NCI-H2196 (cell line): ENCODE measurements around the gene EIF3B.
"Not testable (repeated sequence)": the region's sequence is repeated elsewhere in the genome, so short reads cannot be mapped to it uniquely, and the experiment has no call there.

ENCODE experiments used
- DNase-seq: peaks from one replicate; lab custom pipeline; 2025; ENCODE audit not compliant: unreplicated experiment; lab: John Stamatoyannopoulos, UW

Gene EIF3B

DNA sequence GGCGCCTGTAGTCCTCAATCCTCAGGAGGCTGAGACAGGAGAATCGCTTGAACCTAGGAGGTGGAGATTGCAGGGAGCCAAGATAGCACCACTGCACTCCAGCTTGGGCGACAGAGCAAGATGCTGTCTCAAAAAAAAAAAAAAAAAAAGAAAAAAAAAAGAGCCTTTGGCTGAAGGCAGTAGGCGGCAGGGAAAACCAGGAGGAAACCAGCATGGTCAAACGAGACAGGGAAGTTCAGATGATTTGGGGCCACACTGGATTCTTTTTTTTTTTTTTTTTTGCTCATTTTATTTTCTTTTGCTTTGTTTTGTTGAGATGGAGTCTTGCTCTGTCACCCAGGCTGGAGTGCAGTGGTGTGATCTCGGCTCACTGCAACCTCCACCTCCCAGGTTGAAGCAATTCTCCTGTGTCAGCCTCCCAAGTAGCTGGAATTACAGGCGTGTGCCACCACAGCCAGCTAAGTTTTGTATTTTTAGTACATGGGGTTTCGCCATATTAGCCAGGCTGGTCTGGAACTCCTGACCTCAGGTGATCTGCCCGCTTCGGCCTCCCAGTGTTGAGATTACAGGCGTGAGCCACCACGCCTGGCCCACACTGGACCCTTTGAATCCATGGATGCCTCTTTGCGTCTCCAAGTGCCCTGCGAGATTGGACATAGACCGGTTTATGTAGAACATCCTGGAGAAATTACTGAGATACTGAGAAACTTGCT is 7.1 kb upstream of the EIF3B start:
- not testable (repeated sequence) for DNase-seq

DNA sequence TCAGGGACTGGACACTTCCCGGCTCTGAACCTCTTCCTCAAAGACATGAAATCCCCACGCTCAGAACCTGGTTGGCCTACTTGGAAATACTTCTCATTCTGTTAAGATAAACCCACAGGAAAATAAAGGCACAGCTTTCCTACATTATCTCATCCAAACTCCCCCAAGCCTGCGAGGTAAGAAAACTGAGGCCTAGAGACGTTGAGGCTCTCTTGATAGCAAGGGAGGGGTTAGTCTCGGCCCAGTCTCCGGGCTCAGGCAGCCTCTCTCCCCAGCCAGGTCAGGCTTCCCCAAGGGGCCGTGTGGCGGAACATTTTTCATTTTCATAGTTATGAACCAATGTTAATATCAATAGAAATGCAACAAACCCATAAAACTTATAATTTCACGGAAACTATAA is 4.6 kb upstream of the EIF3B start:
- no peak for DNase-seq

DNA sequence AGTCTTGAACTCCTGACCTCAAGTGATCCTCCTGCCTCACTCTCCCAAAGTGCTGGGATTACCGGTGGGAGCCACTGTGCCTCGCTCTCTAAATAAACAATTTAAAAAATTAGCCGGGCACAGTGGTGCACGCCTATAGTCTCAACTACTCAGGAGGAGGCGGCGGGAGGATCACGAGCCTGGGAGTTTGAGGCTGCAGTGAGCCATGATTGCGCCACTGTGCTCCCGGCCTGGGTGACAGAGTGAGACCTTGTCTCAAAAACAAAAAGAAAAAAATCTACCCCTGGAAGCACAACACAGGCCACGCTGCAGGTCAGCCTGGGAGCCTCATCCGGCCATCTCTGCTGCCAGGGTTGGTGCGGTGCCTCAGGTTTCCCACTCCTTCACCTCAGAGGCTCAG is 3.8 kb upstream of the EIF3B start:
- DNase-seq: no peak

DNA sequence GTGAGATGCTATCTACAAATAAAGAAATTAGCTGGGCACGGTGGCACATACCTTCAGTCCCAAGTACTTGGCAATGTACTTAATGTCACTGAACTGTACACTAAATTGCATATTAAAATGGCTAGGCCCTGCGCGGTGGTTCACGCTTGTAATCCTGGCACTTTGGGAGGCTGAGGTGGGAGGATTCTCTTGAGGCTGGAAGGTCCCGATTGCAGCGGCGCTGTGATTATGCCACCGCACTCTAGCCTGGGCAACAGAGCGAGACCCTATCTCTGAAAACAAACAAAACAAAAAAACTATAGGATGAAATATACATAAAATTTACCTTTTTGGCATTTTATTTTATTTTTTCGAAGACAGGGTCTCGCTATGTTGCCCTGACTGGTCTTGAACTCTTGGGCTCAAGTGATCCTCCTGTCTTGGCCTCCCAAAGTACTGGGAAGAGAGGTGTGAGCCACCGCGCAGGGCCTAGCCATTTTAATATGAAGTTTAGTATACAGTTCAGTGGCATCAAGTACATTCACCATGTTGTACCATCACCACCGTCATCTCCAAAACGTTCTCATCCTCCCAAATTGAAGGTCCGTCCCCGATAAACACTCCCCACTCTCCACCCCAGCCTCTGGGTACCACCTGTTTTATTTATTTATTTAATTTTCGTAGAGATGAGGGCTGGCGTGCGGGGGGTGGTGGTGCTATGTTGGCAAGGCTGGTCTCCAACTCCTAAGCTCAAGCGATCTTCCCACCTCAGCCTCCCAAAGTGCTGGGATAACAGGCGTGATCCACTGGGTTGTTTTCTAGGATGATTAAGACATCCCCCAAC is 1.3 kb upstream of the EIF3B start:
- DNase-seq: no peak

DNA sequence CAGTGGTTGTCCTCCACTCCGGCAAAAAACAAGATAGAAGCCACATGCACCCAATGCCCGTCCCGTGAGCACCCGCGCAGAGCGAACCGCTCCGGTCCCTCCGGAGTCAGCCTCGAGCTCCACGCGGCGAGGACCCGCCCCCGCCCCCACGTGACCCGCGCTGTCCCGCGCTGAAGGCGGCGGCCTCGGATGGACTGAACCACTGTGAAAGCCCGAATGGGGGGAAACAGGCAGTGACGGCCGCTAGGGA is 766 bp upstream of the EIF3B start:
- peak; percentile 85 for DNase-seq

DNA sequence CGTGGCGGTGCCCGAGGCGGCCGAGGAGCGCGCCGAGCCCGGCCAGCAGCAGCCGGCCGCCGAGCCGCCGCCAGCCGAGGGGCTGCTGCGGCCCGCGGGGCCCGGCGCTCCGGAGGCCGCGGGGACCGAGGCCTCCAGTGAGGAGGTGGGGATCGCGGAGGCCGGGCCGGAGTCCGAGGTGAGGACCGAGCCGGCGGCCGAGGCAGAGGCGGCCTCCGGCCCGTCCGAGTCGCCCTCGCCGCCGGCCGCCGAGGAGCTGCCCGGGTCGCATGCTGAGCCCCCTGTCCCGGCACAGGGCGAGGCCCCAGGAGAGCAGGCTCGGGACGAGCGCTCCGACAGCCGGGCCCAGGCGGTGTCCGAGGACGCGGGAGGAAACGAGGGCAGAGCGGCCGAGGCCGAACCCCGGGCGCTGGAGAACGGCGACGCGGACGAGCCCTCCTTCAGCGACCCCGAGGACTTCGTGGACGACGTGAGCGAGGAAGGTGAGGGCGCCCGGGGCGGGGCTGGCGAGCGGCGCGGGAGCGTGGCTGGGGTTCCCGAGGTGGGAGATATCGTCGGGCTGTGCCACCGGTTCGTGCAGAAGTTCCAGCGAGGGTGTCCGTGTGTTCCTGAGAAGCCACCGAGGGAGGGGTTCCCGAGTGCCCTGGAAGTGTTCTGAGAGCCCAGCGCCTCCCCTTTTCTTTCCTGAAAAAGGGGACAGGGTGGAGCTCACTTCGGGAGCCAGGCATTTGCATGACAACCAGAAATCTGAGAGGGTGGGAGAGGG is 495 bp downstream of the EIF3B start:
- DNase-seq: no peak

DNA sequence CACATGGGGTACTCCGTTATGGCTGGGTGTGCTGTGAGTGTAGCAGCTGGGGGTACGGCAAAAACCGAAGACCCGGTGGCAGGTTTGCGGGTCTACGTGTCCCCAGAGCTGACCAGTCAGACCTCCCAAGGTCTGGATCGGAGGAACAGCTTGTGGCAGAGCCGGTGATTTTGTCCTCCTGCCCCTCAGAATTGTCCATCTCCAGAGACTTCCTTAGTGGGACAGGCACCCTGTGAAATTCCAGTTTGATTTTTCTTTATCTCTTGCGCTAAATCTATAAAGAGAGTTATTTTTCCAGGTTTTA is 1.0 kb downstream of the EIF3B start:
- no peak for DNase-seq

DNA sequence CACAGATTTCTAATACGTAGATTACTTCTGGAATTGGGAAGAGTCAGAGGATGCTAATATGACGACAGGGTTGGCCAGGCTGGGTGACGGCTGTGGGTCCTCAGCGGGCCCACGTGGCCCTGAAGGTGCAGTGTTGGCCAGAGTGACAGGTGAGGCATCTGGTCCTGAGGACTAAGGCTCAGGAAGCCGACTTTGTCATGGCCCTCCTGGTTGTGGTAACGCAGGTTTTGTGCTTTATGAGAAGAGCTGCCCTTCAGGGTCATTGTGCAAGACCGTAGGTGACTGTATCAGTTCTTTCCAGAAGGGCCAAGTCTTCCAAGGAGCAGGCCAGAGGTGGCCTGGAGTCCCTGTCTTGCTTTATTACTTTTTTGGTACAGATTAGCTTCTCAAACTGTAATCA is 2.5 kb downstream of the EIF3B start:
- no peak for DNase-seq

DNA sequence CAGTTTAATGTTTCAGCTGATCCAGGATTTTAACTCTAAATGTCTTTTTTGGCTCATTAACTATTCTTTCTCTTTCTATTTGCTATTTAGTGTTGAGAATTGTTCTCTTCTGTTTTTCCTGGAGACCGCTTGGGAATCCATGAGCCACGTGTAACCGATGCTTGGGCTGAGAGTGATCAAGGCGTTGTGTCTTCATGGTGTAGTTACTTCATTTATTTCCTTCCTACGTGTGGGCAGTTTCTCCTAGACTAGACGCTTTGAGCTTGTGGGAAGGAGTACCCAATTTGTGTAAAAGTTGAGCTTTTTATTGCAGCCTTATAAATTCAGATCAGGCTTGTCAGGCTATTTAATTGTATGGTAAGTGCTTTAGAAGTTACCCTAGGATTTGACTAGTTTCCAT is 2.9 kb downstream of the EIF3B start:
- DNase-seq: no peak

DNA sequence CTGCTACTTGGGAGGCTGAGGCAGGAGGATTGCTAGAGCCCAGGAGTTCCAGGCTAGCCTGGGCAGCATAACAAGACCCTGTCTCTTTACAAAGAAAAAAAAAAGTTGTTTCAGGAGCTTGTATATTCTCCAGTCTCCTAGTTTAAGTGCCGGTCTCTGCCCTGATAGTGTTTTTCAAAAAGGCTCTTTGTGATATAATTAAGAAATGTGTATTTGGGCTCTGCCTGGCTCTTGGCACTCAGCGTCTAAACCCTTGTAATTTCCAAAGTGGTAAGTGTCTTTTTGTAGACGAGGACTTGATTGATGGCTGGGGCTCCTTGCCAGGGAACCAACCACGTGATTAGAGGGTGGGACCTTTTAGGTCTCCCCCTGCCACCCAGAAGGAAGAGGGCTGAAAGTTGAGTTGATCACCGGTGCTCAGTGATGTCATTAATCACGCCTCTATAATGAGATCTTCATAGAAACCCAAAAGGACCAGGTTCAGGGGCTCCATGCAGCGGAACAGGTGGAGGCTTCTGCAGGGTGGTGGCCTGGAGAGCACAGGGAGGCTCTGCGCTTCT is 4.4 kb downstream of the EIF3B start:
- DNase-seq: no peak

DNA sequence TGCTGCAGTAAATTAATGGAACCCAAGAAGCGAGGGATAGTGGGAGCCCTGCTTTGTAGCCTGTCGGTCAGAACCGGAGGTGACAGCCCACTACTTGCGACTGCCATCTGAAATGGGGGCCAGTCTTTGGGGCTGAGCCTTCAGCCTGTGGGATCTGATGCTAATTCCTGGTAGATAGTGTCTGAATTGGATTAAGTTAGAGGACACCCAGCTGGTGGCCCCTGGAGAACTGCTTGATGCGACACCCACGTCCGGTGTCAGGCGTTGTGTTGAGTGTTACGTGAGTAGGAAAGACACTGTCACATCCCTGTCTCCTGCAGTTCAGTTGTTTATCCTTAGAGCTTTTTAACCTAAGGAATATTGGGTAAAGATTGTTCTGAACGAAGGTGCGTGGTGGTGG is 5.0 kb downstream of the EIF3B start:
- no peak for DNase-seq

DNA sequence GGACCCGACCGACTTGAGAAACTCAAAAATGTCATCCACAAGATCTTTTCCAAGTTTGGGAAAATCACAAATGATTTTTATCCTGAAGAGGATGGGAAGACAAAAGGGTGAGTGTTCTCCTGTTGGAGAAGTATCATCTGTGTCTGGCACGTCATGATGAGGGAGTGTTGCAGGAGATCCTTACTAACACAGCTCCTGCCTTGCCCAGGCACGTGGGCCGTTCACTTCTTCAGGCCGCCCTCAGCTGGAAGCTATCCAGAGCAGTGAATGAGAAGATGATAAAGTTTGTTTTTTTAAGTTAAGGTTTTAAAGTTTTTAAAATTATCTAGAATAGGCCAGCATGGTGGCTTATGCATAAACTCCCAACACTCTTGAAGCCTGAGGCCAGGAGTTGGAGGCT is 6.2 kb downstream of the EIF3B start:
- no peak for DNase-seq

DNA sequence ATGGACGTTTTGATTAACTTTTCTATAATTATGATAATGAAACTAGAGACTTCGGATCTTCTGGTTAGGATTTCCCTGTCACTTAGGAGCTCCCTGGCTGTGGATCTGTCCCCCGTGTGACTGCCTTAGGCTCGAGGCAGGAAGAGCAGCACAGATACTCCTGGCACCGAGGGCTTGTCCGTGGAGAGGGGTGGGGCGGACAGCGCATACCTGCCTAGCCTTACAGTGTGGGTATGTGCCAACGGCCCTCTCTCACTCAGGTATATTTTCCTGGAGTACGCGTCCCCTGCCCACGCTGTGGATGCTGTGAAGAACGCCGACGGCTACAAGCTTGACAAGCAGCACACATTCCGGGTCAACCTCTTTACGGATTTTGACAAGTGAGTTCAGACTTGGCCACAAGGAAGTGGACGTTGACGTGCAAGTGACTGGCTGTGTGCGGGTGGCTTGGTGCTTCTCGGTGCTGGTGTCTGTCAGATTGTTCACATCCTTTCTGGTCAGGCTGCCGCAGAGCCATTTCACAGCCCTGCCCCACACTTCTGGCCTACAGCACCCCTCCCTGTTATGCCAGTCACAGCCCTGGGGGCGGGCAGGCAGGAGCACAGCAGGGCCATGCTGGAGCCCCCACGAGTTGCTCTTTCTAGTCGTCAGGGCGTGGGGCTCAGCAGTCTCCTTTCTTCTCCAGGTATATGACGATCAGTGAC is 7.9 kb downstream of the EIF3B start:
- no peak for DNase-seq

DNA sequence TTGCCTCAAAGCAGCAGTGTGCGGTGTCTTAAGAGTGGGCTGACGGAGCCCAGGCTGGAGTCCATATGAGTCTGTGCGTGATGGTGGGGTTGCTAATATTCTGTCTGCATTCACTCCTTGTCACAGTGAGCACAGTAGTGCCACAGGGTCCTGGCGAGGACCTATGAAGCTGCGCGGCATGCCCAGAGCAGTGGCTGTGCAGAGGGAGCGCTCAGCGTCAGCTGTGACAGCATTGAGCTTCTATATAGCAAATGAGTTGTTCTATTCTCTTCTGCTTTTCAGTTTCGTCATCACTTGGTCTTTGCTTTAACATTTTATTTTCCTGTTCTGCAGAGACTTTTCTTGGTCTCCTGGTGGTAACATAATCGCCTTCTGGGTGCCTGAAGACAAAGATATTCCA is 14.5 kb downstream of the EIF3B start:
- no peak for DNase-seq

DNA sequence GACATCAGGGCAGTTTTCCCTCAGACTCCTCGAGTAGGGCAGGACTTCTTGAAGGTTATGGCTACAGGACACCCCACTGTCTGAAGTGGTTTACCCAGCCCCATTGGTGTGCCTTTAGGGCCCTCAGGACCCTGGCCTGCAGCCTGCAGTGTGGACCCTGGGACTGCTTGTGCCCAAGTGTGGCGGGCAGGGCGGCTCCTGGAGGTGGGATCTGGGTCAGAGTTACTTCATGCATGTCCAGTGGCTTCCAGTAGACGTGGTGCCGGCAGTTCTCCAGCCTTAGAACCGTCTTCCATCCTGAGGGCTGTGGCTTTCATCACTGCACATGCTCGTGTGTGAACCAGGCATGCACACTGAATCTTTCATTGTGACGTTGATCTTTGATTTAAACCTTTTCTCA is 16.7 kb downstream of the EIF3B start:
- DNase-seq: no peak

DNA sequence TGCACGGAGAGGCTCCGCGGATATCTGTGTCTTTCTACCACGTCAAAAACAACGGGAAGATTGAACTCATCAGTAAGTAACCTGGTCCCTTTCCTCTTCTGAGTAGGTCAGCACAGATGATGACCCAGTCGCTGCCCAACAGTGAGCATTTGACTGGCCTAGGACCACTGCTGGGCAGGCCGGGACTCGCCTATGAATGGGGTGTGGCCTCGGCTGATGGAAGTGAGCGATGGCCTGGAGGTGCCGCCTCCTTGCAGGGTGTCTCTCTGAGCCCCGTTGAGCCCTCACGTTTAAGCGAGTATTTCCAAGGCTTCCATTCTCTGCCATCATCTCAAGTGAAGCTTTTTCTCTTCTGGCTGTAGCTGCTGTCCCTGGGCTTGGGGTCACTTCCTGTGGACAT is 18.1 kb downstream of the EIF3B start:
- no peak for DNase-seq

DNA sequence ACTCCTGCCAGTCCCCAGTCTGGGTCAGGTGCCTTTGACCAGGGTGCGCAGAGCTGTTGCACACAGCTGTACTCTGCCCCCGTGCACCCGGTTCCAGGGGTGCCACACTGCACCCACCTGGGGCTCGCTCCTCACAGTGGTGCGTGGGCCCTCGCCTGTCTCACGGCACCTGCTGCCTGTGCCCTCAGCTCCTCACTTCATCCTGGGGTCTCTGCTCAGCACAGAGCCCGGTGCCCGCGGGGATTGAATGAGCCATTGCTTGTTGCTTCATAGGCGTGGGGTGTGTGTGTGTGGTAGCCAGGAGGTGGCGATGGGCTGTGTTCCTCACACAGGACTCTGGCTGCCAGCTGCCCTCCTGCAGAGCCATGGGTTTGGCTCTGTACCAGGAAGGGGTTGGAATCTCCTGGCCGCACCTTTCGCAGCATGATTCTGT is 18.5 kb downstream of the EIF3B start:
- DNase-seq: peak; percentile 59

DNA sequence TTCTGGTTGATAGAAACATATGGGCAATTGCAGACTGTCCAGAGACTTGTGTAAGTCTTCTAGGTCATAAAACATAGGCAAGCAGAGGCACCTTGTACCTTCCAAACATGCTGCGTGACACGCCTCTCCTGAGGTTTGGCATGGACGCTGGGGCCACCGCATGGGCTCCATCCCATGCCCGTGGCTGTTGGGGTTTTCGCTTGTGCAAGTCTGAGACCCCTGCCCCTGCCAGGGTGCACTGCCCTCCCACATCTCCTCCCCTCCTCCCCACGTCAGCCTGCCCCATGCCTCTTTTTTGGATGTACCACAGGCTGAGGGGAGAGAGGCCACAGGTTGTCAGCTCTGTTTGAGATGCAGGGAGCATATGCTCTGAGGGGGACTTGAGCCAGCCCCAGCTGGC is 19.0 kb downstream of the EIF3B start:
- no peak for DNase-seq

DNA sequence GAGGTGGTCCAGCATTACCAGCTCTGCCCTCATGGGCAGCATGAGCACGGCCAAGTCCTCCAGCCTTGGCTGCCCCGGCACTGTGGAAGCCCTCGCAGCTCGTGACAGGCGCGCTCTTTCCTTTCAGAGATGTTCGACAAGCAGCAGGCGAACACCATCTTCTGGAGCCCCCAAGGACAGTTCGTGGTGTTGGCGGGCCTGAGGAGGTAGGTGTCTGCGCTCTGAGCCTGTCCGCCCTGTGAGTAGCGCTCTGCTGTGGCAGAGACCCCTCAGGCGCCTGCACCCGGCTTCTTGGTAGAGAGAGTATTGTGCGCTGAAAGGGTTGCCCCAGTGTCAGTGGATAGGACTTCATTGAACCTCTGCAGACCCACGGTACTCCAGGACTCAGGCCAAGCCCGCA is 19.8 kb downstream of the EIF3B start:
- no peak for DNase-seq

DNA sequence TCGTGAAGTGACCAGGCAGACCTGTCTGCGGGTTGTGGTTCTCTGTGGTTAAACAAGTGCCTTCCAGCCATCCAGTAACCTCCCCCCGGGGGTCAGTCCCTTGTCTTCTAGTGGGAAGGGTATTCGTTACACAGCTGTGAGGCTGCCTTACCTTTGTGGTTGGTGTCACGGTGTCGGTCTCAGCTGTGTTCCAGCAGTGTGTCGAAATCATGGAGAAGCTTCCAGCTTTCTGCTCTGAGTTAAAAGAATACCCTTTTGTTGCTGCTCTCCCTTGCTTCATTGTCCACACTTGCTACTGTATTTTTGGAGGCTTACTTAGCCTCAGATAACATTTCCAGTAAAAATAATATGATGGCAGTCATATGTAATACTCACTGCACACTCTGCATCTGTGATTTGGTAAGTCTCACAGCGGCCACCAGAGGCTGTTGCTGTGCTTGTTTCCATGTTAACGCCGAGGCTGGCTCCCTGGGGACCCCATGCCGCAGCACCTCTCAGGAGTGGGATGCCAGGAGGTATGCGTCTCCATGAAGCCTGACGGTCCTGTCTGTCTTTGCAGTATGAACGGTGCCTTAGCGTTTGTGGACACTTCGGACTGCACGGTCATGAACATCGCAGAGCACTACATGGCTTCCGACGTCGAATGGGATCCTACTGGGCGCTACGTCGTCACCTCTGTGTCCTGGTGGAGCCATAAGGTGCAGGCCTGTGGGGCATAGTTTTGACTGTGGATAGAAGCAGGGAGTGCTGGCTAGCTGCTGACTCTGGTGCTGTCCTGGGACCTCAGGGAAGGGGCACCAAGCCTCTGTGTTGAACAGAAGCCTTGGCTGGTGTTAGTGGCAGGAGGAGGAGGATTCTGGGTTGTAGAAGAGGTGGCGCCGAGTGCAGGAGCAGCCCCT is 20.5 kb downstream of the EIF3B start:
- no peak for DNase-seq
